ENCODE results near the gene RAET1G. TPM values are rescaled to one million over a fixed set of nuclear protein-coding genes. Genes with fewer than 3 reads are reported as not detected.
"Not testable (repeated sequence)": the region's sequence is repeated elsewhere in the genome, so short reads cannot be mapped to it uniquely, and the experiment has no call there.

The RAET1G gene
- total RNA-seq, 4 donors from 2014 or later = 3.6 to 19.5 (median 10.8) TPM; not detected in 1

- no peak for TF ChIP-seq CTCF (IDR thresholded peaks at IDR 0.05)
- DNase-seq (ENCODE audit: low spot score) = no peak
- no peak for ATAC-seq (ENCODE audit: low FRiP score)
These were observed 27.1 kb downstream of the RAET1G start for GRCh38 chr6:149895833-149896271.

GRCh38 chr6:149895048-149895590, 27.8 kb downstream of the RAET1G start:
- DNase-seq (ENCODE audit: low spot score) (no peak), ATAC-seq (ENCODE audit: low FRiP score) (peak; percentile 26)
- no peak for TF ChIP-seq CTCF (IDR thresholded peaks at IDR 0.05)

GRCh38 chr6:149891864-149892263, 31.1 kb downstream of the RAET1G start:
- ATAC-seq (ENCODE audit: low FRiP score); DNase-seq (ENCODE audit: low spot score): not testable (repeated sequence)

- ATAC-seq (ENCODE audit: low FRiP score) = no peak
- TF ChIP-seq CTCF (IDR thresholded peaks at IDR 0.05) = no peak
These were observed 31.7 kb downstream of the RAET1G start for GRCh38 chr6:149891259-149891658.

GRCh38 chr6:149890629-149891045, 32.3 kb downstream of the RAET1G start:
- ATAC-seq (ENCODE audit: low FRiP score) = peak; percentile 65
- TF ChIP-seq CTCF (IDR thresholded peaks at IDR 0.05) = no peak
- no peak for DNase-seq (ENCODE audit: low spot score)

More at GRCh38 chr6:149891259-149891658, 31.7 kb downstream of the RAET1G start:
- DNase-seq (ENCODE audit: low spot score) = no peak

GRCh38 chr6:149889326-149889725, 33.6 kb downstream of the RAET1G start:
- ATAC-seq (ENCODE audit: low FRiP score) (peak; percentile 34), DNase-seq (ENCODE audit: low spot score) (no peak)
- TF ChIP-seq CTCF (IDR thresholded peaks at IDR 0.05) = no peak

- TF ChIP-seq CTCF (IDR thresholded peaks at IDR 0.05) = no peak
- DNase-seq (ENCODE audit: low spot score) (no peak), ATAC-seq (ENCODE audit: low FRiP score) (peak; percentile 41)
These were observed 34.3 kb downstream of the RAET1G start for GRCh38 chr6:149888659-149889058.

All from omental fat pad (tissue), 4 donors.